ENCODE measurements around the gene DCTN1. TPM values are rescaled to one million over a fixed set of nuclear protein-coding genes. Genes with fewer than 3 reads are reported as not detected.

DCTN1 gene
- polyA plus RNA-seq, 1 of the 3 experiments (the other 2 are of a cell fraction) = 91.1 TPM

- DNase-seq = no peak
- Histone ChIP-seq H3K4me3 (ENCODE audit: low read depth in 2 of 2, low read length in 1 of 2) (no peak overlapping the region), H4K20me1 (ENCODE audit: insufficient read depth) (peaks cover 14% of the 10 kb centered on the region), H3K36me3 (replicated peaks in 1 of 2; ENCODE audit: control insufficient read depth in 1 of 2, insufficient read depth in 2 of 2, low read length in 1 of 2) (peaks cover 0 to 2% of the 10 kb centered on the region in 2 experiments), H3K79me2 (ENCODE audit: insufficient read depth) (peaks cover 30% of the 10 kb centered on the region), H3K9me2 (no peaks in the 10 kb centered on the region), H2AFZ (ENCODE audit: low read depth) (peak overlapping the region; percentile 86; the same call in 1 of the 2 replicates), H3K4me2 (no peak overlapping the region), H3K4me1 (ENCODE audit: control insufficient read depth in 1 of 2, insufficient read depth in 2 of 2, low read depth in 1 of 2, low read length in 1 of 2) (peaks cover 9 to 20% of the 10 kb centered on the region in 2 experiments; a peak in 2 of 4 replicates), H3K27me3 (ENCODE audit: insufficient read depth) (no peaks in the 10 kb centered on the region), H3K9ac (no peak overlapping the region), H3K27ac (ENCODE audit: low read depth in 2 of 2, low read length in 1 of 2) (no peak overlapping the region), H3K9me3 (no peaks in the 10 kb centered on the region), H3F3A (replicated peaks; ENCODE audit: insufficient read depth) (no peaks in the 10 kb centered on the region)
- TF ChIP-seq, protein P1, sequence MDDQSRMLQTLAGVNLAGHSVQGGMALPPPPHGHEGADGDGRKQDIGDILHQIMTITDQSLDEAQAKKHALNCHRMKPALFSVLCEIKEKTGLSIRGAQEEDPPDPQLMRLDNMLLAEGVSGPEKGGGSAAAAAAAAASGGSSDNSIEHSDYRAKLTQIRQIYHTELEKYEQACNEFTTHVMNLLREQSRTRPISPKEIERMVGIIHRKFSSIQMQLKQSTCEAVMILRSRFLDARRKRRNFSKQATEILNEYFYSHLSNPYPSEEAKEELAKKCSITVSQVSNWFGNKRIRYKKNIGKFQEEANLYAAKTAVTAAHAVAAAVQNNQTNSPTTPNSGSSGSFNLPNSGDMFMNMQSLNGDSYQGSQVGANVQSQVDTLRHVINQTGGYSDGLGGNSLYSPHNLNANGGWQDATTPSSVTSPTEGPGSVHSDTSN (IDR thresholded peaks at IDR 0.05) = no peak
- no peak for TF ChIP-seq ZBTB33 (IDR thresholded peaks at IDR 0.05; ENCODE audit: borderline replicate concordance, low read depth)
- no peak for TF ChIP-seq NRF1 (IDR thresholded peaks at IDR 0.05; ENCODE audit: low read depth, low read length)
- no peak for TF ChIP-seq RAD21 (IDR thresholded peaks at IDR 0.05; ENCODE audit: low read length)
- 95% methylated on average over 1 of the region's 1 CpG for WGBS (ENCODE audit: low lambda C conversion rate)
- ChIA-PET POLR2A (no interaction called here), CTCF (interaction anchor here (1.1 to 3.1 kb wide), 4 partner anchors 16 to 59 kb away, joined by 4 to 14 read pairs (median 5); no protein-coding TSS in a partner anchor)
These were observed 13.4 kb upstream of the DCTN1 start for GRCh38 chr2:74393525-74393924.

DNA sequence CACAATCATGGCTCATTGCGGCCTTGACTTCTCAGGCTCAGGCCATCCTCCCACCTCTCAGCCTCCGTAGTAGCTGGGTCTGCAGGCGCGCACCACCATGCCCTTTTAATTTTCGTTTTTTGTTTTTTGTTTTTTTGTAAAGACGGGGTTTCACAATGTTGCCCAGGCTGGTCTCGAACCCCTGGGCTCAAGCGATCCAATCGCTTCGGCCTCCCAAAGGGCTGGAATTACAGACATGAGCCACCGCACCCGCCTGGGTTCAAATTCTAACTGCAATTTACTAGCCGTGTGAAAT is 12.3 kb upstream of the DCTN1 start:
- 74% methylated on average over 13 of the region's 13 CpGs for WGBS (ENCODE audit: low lambda C conversion rate)
- Histone ChIP-seq H3K4me3 (ENCODE audit: low read depth in 2 of 2, low read length in 1 of 2) (peak overlapping the region; percentile 84 to 94), H3K9me3 (no peaks in the 10 kb centered on the region)

More for the DNA sequence above, 12.3 kb upstream of the DCTN1 start:
- Histone ChIP-seq H3K9ac (0 out of 2 replicates have a peak overlapping the region, but pooled peaks have one; percentile 86), H3K4me2 (peak overlapping the region; percentile 91), H4K20me1 (ENCODE audit: insufficient read depth) (peaks cover 25% of the 10 kb centered on the region), H3K79me2 (ENCODE audit: insufficient read depth) (peaks cover 41% of the 10 kb centered on the region), H3F3A (replicated peaks; ENCODE audit: insufficient read depth) (no peaks in the 10 kb centered on the region), H3K27me3 (ENCODE audit: insufficient read depth) (no peaks in the 10 kb centered on the region), H3K9me2 (no peaks in the 10 kb centered on the region), H3K4me1 (ENCODE audit: control insufficient read depth in 1 of 2, insufficient read depth in 2 of 2, low read depth in 1 of 2, low read length in 1 of 2) (peaks cover 9 to 20% of the 10 kb centered on the region in 2 experiments; a peak in 3 of 4 replicates), H2AFZ (ENCODE audit: low read depth) (peak overlapping the region; percentile 86), H3K36me3 (replicated peaks in 1 of 2; ENCODE audit: control insufficient read depth in 1 of 2, insufficient read depth in 2 of 2, low read length in 1 of 2) (peaks cover 0 to 2% of the 10 kb centered on the region in 2 experiments), H3K27ac (ENCODE audit: low read depth in 2 of 2, low read length in 1 of 2) (no peak overlapping the region)
- no peak for TF ChIP-seq GABPA (IDR thresholded peaks at IDR 0.05; ENCODE audit: low read depth)
- no peak for TF ChIP-seq POLR2AphosphoS5 (IDR thresholded peaks at IDR 0.05; ENCODE audit: low read depth, low read length)
- TF ChIP-seq RFX5 (IDR thresholded peaks at IDR 0.05; ENCODE audit: low read length) = no peak
- TF ChIP-seq FOSL2 (IDR thresholded peaks at IDR 0.05; ENCODE audit: borderline replicate concordance, low read depth) = no peak
- TF ChIP-seq YY1 (IDR thresholded peaks at IDR 0.05; ENCODE audit: low read depth) = no peak
- no peak for TF ChIP-seq CTCF (IDR thresholded peaks at IDR 0.05)
- no peak for TF ChIP-seq MAX (IDR thresholded peaks at IDR 0.05; ENCODE audit: low read depth)
- TF ChIP-seq TEAD4 (IDR thresholded peaks at IDR 0.05; ENCODE audit: borderline replicate concordance, insufficient read depth) = no peak
- no peak for TF ChIP-seq FOXM1 (IDR thresholded peaks at IDR 0.05; ENCODE audit: low read depth)
- TF ChIP-seq TAF1 (IDR thresholded peaks at IDR 0.05; ENCODE audit: borderline replicate concordance, low read depth, low read length) = no peak
- no peak for TF ChIP-seq NFIC (IDR thresholded peaks at IDR 0.05; ENCODE audit: borderline replicate concordance)
- TF ChIP-seq, protein P1 (IDR thresholded peaks at IDR 0.05) = no peak
- TF ChIP-seq USF1 (IDR thresholded peaks at IDR 0.05; ENCODE audit: borderline replicate concordance, low read depth) = no peak
- no peak for TF ChIP-seq MXI1 (IDR thresholded peaks at IDR 0.05; ENCODE audit: low read depth, low read length)
- TF ChIP-seq CHD2 (IDR thresholded peaks at IDR 0.05; ENCODE audit: low read length, partially characterized antibody) = no peak
- POLR2A ChIA-PET = interaction anchor here (1.0 to 1.8 kb wide), 10 partner anchors 12 to 244 kb away, joined by 3 to 11 read pairs (median 6); partner anchors contain the start of genes C2orf81, CCDC142, DCTN1 and INO80B
- CTCF ChIA-PET = interaction anchor here (1.0 to 5.0 kb wide), 29 partner anchors 9 to 195 kb away, joined by 3 to 52 read pairs (median 6); partner anchors contain the start of genes C2orf81, CCDC142, DCTN1 and INO80B
- DNase-seq = no peak
